NCI-H2196 (cell line): Measurements from ENCODE around the gene ZFP36L1.

Experiments used
- DNase-seq: peaks from one replicate; lab custom pipeline; 2025; ENCODE audit not compliant: unreplicated experiment; lab: John Stamatoyannopoulos, UW

ZFP36L1 gene

GRCh38 chr14:68792979-68793733 lies at the start of gene ZFP36L1:
TSS of gene ZFP36L1 (minus strand) at chr14:68793067. CDS start at chr14:68792938, 129 bp downstream.
- DNase-seq, result peak; percentile 81

DNA sequence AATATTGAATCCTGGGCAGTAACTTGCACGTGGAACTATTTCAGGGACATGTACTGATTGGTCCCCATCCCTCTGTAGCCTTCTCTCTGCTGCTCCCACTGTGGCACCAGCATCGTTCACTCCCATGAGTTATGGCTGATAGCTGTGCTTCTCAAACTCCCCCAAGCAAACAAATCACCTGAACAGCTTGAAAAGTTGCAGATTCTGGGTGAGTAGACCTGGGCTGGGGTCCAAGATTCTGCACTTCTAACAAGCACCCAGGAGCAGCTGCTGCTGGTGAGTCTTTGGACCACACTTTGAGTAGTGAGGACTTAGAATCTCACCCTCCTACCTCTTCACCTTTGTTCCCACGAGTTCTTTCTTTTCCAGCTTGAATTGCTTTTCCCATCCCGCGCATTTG lies 49.4 kb upstream of the ZFP36L1 start:
- DNase-seq, result no peak

GRCh38 chr14:68841016-68841809 lies 48.3 kb upstream of the ZFP36L1 start:
- DNase-seq, result no peak

DNA sequence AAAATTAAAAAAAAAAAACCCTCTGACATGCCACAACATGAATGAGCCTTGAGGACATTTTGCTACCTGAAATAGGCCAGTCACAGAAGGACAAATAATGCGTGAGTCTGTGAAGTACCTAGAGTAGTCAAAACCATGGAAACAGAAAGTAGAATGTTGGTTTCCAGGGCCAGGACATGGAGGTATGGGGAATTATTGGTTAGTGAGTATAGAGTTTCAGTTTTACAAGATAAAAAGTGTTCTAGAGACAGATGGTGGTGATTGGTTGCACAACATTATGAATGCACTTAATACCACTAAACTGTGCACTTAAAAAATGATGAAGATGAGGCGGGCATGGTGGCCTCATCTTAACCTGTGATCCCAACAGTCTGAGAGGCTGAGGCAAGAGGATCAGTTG lies 47.6 kb upstream of the ZFP36L1 start:
- no peak for DNase-seq

GRCh38 chr14:68836082-68836481 lies 43.2 kb upstream of the ZFP36L1 start:
- no peak for DNase-seq

DNA sequence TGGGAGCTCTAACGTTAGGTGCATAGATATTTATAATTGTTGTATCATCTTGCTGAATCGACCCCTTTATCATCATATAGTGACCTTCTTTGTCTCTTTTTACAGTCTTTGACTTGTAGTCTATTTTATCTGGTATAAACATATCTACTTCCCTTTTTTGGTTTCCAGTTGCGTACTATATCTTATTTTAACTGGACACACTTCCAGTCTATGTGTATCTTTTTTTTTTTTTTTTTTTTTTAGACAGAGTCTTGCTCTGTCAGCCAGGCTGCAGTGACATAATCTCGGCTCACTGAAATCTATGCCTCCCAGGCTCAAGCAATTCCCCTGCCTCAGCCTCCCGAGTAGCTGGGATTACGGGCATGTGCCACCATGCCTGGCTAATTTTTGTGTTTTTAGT lies 41.9 kb upstream of the ZFP36L1 start:
- no peak for DNase-seq

- DNase-seq, result no peak
These were observed 35.8 kb upstream of the ZFP36L1 start for GRCh38 chr14:68828698-68829097.

- no peak for DNase-seq
These were observed 32.9 kb upstream of the ZFP36L1 start for GRCh38 chr14:68825729-68826128.

- DNase-seq, result peak; percentile 52
These were observed 31.9 kb upstream of the ZFP36L1 start for GRCh38 chr14:68824517-68825347.

- DNase-seq, result no peak
These were observed 31.3 kb upstream of the ZFP36L1 start for GRCh38 chr14:68824207-68824516.

GRCh38 chr14:68823434-68824206 lies 30.8 kb upstream of the ZFP36L1 start:
- DNase-seq, result no peak

- DNase-seq, result no peak
These were observed 30.1 kb upstream of the ZFP36L1 start for GRCh38 chr14:68822926-68823325.

DNA sequence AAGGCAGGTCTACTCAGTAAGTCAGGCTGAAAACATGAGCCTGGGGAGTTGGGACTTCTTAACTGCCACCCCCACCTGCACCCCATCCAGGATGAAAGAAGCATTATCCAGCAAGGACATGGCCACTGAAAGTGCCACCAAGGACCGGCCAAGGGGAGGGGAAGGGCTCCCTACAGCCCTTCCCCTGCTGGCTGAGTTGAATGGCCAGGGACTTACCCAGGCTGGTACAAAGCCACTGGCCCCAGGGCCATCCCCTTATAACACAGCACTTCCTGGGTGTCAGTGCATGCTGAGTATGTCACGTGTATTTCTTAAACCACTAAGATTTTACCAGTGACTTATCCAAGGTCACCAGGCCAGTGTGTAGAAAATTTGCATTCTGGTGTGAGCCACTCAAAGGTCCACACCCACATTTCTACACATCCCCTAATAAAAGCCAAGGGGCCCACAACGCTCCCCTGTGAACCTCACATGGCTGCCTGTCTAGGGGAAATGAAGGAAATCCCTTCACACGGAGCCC lies 29.3 kb upstream of the ZFP36L1 start:
- DNase-seq, result no peak

DNA sequence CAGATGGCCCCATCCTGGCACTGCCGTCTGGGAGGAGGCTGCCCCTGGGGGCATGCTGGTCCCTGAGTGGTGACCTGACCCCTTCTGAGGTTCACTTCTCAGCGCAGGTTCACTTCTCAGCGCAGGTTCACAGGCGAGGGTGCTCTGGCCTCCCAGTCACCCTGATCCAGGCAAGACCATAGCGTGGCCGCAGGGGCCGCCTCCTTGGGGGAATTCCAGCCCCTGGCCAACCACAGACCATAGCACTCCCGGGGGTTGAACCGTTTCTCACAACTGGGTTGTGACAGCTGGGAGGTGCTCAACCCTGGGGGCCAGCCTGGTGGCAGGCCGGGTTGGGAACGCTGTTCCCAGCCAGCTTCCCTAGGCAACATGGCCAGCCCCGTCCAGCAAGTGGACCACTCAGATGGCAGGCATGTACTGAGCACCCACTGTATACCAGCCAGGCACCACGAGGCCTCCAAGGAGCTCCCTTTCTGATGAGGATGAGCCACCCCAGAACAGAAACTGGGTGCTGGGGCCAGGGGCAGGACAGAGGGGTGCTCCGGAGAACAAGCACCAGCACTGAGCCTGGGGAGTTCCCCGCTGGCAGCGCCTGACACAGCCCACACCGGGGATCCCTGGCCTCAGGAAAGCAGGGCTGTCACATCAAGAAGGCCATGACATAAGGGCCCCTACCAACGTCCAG lies 28.3 kb upstream of the ZFP36L1 start:
- no peak for DNase-seq

GRCh38 chr14:68820536-68820935 lies 27.7 kb upstream of the ZFP36L1 start:
- DNase-seq, result no peak

GRCh38 chr14:68820119-68820518 lies 27.3 kb upstream of the ZFP36L1 start:
- no peak for DNase-seq

DNA sequence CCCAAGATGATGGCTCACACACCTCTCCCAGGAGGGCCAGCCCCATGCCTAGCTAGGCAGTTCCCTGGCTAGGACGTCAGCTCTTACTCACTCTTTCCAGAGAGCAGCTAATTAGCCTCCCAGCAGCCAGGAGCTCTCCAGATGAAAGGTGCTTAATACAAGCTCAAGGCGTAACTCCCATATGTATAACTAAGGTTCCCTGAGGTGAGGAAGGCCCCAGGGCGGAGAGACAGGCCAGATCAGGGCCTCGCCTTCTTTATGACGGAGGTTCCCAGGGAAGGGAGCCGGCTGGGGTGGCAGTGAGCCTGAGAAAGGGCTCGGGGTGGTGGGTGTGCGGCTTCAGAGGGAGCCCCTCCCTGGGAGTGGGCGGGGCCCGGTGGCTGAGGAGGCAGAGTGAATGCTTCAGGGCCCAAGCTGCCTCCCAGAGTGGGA lies 26.4 kb upstream of the ZFP36L1 start:
- no peak for DNase-seq

DNA sequence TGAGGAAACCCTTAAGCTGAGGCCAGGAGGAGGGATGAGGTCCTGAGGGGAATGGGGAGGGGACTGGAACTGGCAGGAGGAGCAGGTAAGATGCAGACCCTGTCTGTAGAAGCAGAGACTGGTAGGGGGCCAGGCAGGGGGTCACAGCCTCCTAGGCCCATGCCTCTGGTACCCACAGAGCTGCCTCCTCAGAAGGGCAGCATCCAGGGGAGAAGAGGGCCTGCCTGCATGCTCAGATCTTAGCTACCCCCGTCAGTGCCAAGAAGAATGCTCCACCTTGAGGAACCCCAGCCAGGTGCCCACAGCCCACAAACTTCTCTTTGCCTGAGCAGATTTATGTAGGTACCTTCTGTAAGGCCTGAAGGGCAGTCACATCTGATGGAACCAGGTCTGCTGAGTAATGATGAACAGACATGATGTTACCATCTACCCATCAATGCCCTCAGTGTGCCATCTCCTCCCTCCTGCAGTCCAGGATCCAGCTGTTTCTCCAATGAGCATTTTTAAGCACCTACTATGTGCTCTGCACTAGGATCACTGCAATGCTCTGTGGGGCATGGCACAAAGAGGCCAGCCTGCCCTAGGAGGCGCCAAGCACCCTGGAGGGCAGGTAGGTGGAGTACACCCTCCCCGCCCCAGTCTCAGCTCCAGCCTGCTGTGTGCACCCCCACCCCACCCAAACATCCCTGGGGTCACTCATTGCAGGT lies 24.8 kb upstream of the ZFP36L1 start:
- DNase-seq, result no peak

DNA sequence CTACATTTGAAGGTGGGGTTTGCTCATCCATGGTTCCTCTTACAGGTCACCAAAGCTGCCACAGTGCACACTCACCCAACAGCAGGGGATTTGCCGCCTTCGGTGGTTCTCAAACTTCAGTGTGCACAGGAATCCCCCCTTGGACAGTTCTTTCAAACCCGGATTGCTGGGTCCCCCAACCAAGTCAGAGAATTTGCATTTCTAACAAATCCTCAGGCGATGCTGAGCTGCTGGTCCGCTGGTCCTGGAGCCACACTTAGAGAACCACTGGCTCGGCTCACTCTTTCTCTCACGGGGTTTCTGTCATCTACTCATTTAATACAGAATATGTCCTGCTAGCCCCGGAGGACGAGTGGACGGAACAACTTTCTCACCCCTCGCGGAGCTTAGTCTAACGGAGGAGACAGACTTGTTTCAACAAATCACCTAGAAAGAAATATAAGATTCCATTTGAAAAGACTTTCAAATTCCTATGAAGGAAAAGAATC lies 24.1 kb upstream of the ZFP36L1 start:
- DNase-seq, result no peak
